Omental fat pad (tissue), 4 donors: Measurements from ENCODE around the gene ADO. TPM values are rescaled to one million over a fixed set of nuclear protein-coding genes. Genes with fewer than 3 reads are reported as not detected.
"Not testable (repeated sequence)": the region's sequence is repeated elsewhere in the genome, so short reads cannot be mapped to it uniquely, and the experiment has no call there.

Experiments
- ATAC-seq: fragments of 150-250 bp; one replicate; pipeline ENCODE4 v1.9.1; 2016; ENCODE audit warnings: mild to moderate bottlenecking, moderate library complexity; ENCODE audit not compliant: low FRiP score
- DNase-seq: peaks from one replicate; pipeline ENCODE4 v3.0.0-alpha.2; 2019; ENCODE audit warnings: low spot score
- total RNA-seq, 4 donors: library from RNA; depleted of rRNA; stranded (reverse); fragments of >200 nt; gene quantifications; one replicate each; pipeline ENCODE4 v1.1.0, GENCODE V29; 2016
- TF ChIP-seq, protein P1 (sequence below), 3 donors: fragments of 450-650 bp; IDR thresholded peaks; one replicate each; pipeline ENCODE4 v1.5.1; 2016 to 2017; ENCODE audit warnings: antibody characterized with exemption in 3 of 3, mild to moderate bottlenecking in 3 of 3, moderate library complexity in 2 of 3

ADO gene
- total RNA-seq, 4 donors from 2014 or later: 16.6 to 28.5 (median 20.6) TPM

DNA sequence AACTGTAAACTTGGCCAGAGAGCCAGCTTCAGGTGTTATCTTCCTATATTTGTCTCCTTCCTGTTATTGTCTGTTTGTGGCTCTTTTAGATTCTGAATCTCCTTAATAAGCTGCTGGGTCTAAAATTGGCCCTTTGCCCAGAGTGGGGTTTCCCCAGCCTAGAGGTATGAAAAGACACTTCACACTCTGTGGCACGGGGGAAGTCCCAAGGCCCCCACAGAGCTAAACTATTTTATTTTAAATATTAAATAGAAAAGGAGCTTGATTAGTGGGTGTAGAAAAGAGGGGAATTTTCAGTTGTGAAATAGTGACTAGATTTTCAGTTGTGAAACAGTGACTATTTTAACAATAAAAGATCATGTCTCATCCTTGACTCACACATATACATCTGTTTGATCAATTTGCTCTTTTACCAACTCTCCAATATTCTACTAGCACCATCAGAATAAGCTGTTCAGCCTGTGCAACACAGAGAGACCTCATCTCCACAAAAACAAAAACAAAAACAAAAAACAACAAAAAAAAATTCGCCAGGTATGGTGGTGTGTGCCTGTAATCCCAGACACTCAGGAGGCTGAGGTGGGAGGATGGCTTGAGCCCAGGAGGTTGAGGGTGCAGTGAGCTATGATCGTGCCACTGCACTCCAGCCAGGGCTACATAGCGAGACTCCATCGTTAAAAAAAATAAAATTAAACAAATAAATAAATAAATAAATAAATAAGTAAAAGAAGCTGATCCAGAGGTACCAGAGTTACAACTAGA is 24.9 kb upstream of the ADO start:
- no peak for ATAC-seq
- no peak for DNase-seq
- TF ChIP-seq, protein P1, sequence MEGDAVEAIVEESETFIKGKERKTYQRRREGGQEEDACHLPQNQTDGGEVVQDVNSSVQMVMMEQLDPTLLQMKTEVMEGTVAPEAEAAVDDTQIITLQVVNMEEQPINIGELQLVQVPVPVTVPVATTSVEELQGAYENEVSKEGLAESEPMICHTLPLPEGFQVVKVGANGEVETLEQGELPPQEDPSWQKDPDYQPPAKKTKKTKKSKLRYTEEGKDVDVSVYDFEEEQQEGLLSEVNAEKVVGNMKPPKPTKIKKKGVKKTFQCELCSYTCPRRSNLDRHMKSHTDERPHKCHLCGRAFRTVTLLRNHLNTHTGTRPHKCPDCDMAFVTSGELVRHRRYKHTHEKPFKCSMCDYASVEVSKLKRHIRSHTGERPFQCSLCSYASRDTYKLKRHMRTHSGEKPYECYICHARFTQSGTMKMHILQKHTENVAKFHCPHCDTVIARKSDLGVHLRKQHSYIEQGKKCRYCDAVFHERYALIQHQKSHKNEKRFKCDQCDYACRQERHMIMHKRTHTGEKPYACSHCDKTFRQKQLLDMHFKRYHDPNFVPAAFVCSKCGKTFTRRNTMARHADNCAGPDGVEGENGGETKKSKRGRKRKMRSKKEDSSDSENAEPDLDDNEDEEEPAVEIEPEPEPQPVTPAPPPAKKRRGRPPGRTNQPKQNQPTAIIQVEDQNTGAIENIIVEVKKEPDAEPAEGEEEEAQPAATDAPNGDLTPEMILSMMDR (IDR thresholded peaks at IDR 0.05): no peak

DNA sequence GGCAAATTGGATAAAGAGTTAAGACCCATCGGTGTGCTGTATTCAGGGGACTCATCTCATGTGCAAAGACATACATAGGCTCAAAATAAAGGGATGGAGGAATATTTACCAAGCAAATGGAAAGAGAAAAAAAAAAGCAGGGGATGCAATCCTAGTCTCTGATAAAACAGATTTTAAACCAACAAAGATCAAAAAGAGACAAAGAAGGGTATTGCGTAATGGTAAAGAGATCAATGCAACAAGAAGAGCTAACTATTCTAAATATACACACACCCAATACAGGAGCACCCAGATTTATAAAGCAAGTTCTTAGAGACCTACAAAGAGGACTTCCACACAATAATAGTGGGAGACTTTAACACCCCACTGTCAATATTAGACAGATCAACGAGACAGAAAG is 20.0 kb upstream of the ADO start:
- DNase-seq, ATAC-seq: not testable (repeated sequence)

DNA sequence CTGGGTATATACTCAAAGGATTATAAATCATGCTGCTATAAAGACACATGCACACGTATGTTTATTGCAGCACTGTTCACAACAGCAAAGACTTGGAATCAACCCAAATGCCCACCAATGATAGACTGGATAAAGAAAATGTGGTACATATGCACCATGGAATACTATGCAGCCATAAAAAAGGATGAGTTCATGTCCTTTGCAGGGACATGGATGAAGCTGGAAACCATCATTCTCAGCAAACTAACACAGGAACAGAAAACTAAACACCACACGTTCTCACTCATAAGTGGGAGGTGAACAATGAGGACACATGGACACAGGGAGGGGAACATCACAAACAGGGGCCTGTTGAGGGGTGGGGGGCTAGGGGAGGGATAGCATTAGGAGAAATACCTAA is 16.2 kb upstream of the ADO start:
- not testable (repeated sequence) for DNase-seq, ATAC-seq

DNA sequence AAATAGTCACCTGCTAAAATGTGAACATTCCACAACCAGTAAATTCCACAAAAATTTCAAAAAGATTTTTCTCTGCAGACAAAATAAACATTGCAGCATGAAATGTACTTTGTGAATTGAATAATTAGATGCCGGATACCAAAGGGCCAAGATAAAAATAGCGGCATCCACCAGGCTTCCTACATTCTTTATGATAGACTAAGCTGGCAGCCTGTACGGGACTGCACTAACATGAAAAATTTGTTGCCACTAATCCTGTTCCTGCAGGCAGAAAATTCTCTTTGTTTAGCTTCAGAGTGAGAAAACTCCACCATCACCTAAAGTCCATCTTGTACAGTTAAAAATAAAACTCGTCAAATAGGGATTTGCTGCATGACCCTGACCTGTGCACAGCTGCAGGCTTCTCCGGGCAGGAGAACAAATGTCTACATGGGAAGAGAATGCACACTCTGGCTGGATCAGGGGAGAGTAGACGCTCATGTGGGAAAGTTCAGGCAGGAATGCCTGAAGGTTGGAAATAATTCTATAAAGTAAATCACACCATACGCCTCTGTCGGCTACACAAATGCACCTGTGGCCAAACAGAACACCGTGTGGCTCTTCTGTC is 15.6 kb upstream of the ADO start:
- no peak for ATAC-seq
- TF ChIP-seq, protein P1 (IDR thresholded peaks at IDR 0.05): no peak
- no peak for DNase-seq

DNA sequence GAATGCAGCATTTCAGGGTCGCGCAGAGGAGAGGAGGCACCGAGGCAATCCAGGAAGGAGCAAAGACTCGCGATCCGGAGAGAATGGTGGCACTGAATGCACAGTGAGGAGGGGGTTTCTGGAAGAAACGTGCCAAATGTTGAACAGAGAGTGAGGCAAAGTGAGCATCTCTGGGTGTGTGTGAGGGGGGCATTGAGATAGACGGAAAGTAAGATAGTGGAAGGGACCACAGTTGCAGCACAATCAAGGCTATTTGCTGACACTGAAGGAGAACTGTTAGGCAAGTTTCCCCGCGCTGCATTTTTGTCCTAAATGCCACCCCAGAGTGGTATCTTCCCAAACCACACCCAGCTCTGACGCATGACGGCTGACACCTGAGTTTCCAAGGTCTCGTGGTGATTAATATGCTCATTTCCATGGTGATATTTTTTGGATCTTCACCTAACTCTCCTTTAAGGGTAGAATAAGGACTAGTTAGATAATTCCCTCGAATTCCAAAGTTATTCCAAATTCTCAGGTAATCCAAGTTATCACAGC is 14.4 kb upstream of the ADO start:
- DNase-seq (no peak), ATAC-seq (no peak)
- TF ChIP-seq, protein P1 (IDR thresholded peaks at IDR 0.05): no peak

DNA sequence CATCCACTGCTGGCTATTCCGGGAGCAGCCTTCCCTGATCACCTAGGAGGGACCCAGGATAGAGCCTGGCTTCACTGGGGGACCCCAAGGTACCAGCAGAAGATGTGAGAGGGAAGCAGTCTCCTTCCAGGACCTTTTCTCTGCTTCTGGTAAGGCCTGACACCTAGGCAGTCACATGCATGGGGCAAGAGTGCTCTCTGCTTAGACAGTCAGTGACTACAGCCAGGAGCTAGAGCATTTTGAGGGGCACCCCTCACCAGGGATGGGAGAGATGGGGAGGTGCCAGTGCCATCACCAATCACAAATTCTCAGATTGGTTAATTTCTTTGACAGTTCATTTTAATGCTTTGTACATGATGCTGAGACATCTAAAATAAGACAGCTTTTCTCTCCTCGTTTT is 13.9 kb upstream of the ADO start:
- TF ChIP-seq, protein P1 (IDR thresholded peaks at IDR 0.05): no peak
- DNase-seq: no peak
- no peak for ATAC-seq

DNA sequence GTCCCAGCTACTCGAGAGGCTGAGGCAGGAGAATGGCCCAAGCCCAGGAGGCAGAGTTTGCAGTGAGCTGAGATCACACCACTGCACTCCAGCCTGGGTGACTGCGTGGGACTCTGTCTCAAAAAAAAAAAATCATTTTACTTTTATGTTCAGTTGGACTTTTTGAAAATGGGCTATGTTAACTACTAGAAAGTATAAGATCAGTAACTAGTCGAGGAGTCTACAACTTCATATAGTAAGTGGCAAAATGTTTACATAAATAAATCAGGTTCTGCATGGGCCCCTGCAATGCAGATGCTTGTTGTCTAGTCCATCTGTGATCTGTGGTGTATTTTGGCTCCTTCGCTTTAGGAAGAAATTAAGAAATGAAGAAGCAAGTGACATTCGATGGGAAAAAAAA is 12.3 kb upstream of the ADO start:
- DNase-seq: no peak
- TF ChIP-seq, protein P1 (IDR thresholded peaks at IDR 0.05): no peak
- ATAC-seq: no peak

DNA sequence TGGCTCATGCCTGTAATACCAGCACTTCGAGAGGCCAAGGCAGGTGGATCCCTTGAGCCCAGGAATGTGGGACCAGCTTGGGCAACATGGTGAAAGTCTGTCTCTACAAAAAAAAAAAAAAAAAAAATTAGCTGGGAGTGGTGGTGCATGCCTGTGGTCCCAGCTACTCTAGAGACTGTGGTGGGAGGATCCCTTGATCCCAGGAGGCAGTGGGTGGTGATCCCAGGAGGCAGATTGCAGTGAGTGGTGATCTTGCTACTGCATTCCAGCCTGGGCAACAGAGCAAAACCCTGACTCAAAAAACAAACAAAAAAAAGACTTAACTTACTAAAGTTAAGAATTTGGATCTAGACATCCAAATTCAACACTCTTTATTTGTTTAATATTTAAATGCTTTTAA is 10.2 kb upstream of the ADO start:
- no peak for ATAC-seq
- TF ChIP-seq, protein P1 (IDR thresholded peaks at IDR 0.05): no peak
- no peak for DNase-seq
